Neural progenitor cell (in vitro differentiated cells): ENCODE data around the gene DAB2.

Experiments used
- CTCF ChIP-seq: fragments of 200-600 bp; sonication (generic); IDR thresholded peaks from 2 replicates; pipeline ENCODE4 v1.5.1; 2017; ENCODE audit warnings: antibody characterized with exemption, mild to moderate bottlenecking
- EZH2 ChIP-seq: fragments of 200-600 bp; sonication (generic); IDR thresholded peaks from 2 replicates; pipeline ENCODE4 v1.6.1; 2017; ENCODE audit warnings: antibody characterized with exemption, mild to moderate bottlenecking, moderate library complexity
- EZH2phosphoT487 ChIP-seq: fragments of 200-600 bp; sonication (generic); IDR thresholded peaks from 2 replicates; pipeline ENCODE4 v1.6.1; 2017; ENCODE audit warnings: antibody characterized with exemption

- TF ChIP-seq CTCF (peak; percentile 70), EZH2phosphoT487 (no peak), EZH2 (no peak)
Measured at GRCh38 chr5:39424736-39425637, at the start of gene DAB2.
